Common myeloid progenitor, CD34-positive (primary cell): Measurements from ENCODE around the gene ANAPC4.
"Not testable (repeated sequence)": the region's sequence is repeated elsewhere in the genome, so short reads cannot be mapped to it uniquely, and the experiment has no call there.

Experiments used
- CTCF ChIA-PET: fragments of 350-600 bp; sonication (Branson Sonifier 250); formaldehyde crosslinking; loops from one replicate; lab custom pipeline; 2021; ENCODE audit warnings: antibody characterized with exemption; lab: Charles Lee
- POLR2A ChIA-PET: fragments of 350-600 bp; sonication (Branson Sonifier 250); formaldehyde crosslinking; loops from one replicate; lab custom pipeline; 2021; ENCODE audit warnings: antibody characterized with exemption; lab: Charles Lee
- DNase-seq, 3 donors: peaks; one replicate each; pipeline versions ENCODE4 v3.0.0 to v3.0.0-alpha.2; 2013
- H3K27ac ChIP-seq, 2 experiments: 1 replicate in 1 of 2; 2 replicates in 1 of 2; pipeline ENCODE4 v1.7.0; 2013; ENCODE audit warnings: inconsistent platforms in 2 of 2, low read length in 2 of 2, mild to moderate bottlenecking in 2 of 2, low read depth in 1 of 2, moderate library complexity in 1 of 2; ENCODE audit not compliant: severe bottlenecking in 2 of 2, insufficient read depth in 1 of 2, poor library complexity in 1 of 2
- H3K27me3 ChIP-seq, 5 experiments: replicated peaks in 2 of 5; 1 replicate in 3 of 5; 2 replicates in 2 of 5; pipeline versions ENCODE4 v1.6.1 to v1.7.0; 2013; ENCODE audit warnings: low read length in 4 of 5, mild to moderate bottlenecking in 2 of 5, moderate library complexity in 2 of 5, inconsistent platforms in 1 of 5; ENCODE audit not compliant: insufficient read depth in 5 of 5, control insufficient read depth in 4 of 5
- H3K36me3 ChIP-seq, 4 experiments: 1 replicate in 2 of 4; 2 replicates in 2 of 4; pipeline versions ENCODE4 v1.6.1 to v1.7.0; 2013; ENCODE audit warnings: low read length in 3 of 4, control low read depth in 1 of 4, mild to moderate bottlenecking in 1 of 4; ENCODE audit not compliant: control insufficient read depth in 4 of 4, insufficient read depth in 4 of 4
- H3K4me1 ChIP-seq, 4 experiments: 1 replicate in 3 of 4; 2 replicates in 1 of 4; pipeline versions ENCODE4 v1.6.1 to v1.7.1; 2013; ENCODE audit warnings: low read length in 3 of 4, mild to moderate bottlenecking in 3 of 4, control low read depth in 1 of 4, inconsistent platforms in 1 of 4, moderate library complexity in 1 of 4; ENCODE audit not compliant: control insufficient read depth in 4 of 4, insufficient read depth in 4 of 4; ENCODE audit errors: control extremely low read depth in 1 of 4
- H3K4me3 ChIP-seq, 7 experiments: 1 replicate in 4 of 7; 2 replicates in 3 of 7; pipeline versions ENCODE4 v1.5.1 to v1.7.0; 2013; ENCODE audit warnings: mild to moderate bottlenecking in 7 of 7, low read length in 6 of 7, moderate library complexity in 6 of 7, inconsistent platforms in 2 of 7, low read depth in 2 of 7, control low read depth in 1 of 7; ENCODE audit not compliant: insufficient read depth in 4 of 7, control insufficient read depth in 1 of 7; ENCODE audit errors: extremely low read depth in 1 of 7
- H3K9me3 ChIP-seq, 5 experiments: 1 replicate in 4 of 5; 2 replicates in 1 of 5; pipeline versions ENCODE4 v1.6.1 to v1.7.1; 2013; ENCODE audit warnings: low read length in 4 of 5, mild to moderate bottlenecking in 2 of 5, inconsistent platforms in 1 of 5, low read depth in 1 of 5, moderate library complexity in 1 of 5; ENCODE audit not compliant: control insufficient read depth in 4 of 5, insufficient read depth in 2 of 5; ENCODE audit errors: control extremely low read depth in 1 of 5
- WGBS: methylation state at CpG from one replicate; pipeline ENCODE4 v1.1.5; 2013; ENCODE audit not compliant: insufficient coverage; 5-methylcytosine and 5-hydroxymethylcytosine counted together

ANAPC4 gene

GRCh38 chr4:25372549-25372948 is 4.5 kb upstream of the ANAPC4 start:
- CTCF ChIA-PET: interaction anchor here (1.6 kb wide), 1 partner anchor 15 kb away, joined by 4 read pairs; no protein-coding TSS in a partner anchor
- H3K27ac ChIP-seq, H3K27me3 ChIP-seq, H3K9me3 ChIP-seq, POLR2A ChIA-PET, DNase-seq, H3K4me3 ChIP-seq: not testable (repeated sequence)
- Histone ChIP-seq H3K36me3 (peaks cover 4 to 19% (median 10%) of the 10 kb centered on the region in 4 experiments), H3K4me1 (peaks cover under 1 to 15% (median 11%) of the 10 kb centered on the region in 4 experiments)
- 94% methylated on average over 6 of the region's 9 CpGs for WGBS

DNA sequence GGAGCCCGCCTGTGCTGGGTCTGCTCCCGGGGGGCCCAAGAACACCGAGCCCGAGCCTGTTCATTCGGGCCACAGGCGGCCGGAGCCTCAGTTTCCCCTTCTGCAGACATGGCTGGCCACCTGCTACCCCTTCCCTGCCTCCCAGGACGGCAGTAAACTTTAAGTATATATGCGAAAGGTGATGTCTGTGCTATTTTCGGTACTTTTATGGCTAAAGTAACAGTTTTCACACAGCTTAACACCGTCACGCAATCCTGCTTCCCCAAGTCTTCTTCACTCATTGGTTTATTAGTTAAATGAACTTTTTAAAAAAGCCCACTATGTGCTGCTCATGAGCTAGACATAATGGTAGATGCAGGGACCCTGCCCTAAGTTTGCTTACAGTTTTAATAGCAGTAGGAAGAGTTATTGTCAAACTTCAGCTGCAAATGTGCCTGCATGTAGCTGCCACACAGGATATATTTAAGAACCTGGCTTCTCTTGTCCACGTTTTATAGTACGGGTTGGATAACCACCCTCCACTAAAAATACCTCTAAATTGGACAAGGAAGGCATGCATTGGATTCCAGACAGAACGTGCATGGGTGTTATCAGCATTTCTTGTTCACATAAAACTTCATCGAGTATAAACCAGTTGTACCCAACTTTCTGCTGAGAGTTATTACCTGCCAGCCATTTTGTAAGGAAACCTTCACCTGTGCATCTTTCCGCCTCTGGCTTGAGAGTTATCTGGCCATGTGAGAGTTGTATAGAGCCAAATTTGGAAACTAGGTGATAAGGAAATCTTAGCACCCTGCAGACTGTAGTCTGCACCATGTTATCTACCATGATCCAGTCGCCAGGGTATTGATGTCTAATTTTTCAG is 741 bp downstream of the ANAPC4 start:
- Histone ChIP-seq H3K36me3 (peaks cover 0 to 21% (median 12%) of the 10 kb centered on the region in 4 experiments), H3K27ac (peak overlapping the region; percentile 9 to 80), H3K27me3 (no peaks in the 10 kb centered on the region), H3K4me3 (peak overlapping the region; percentile 90 to 99 (median 96)), H3K4me1 (peaks cover 6 to 27% (median 20%) of the 10 kb centered on the region in 4 experiments), H3K9me3 (no peaks in the 10 kb centered on the region)
- ChIA-PET POLR2A (no interaction called here), CTCF (interaction anchor here (0.8 to 2.7 kb wide), 5 partner anchors 10 to 223 kb away, joined by 3 to 12 read pairs (median 4); no protein-coding TSS in a partner anchor)
- 22% methylated on average over 15 of the region's 18 CpGs for WGBS
- DNase-seq: peak in 2 of 3 donors; percentile 22 to 39

DNA sequence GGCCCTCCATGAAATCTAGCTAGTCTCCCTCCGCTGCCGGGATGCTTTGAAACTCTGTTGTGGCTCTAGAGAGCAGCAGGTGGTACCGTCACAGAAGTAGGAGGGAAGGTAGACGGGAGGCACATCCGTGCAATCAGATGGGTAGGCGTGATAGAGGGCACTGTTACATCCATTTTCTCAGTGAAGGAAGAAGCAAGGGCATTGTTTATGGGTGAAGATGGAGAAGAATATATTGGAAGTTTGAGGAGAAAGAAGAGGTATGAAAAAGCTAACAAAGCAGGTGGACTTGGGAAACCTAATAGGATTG is 1.3 kb downstream of the ANAPC4 start:
- Histone ChIP-seq H3K36me3 (peaks cover 0 to 21% (median 15%) of the 10 kb centered on the region in 4 experiments), H3K27me3 (no peaks in the 10 kb centered on the region), H3K4me1 (peaks cover 6 to 27% (median 20%) of the 10 kb centered on the region in 4 experiments), H3K9me3 (no peaks in the 10 kb centered on the region), H3K4me3 (peak overlapping the region in 4 of 7 experiments; percentile 94 to 99 (median 97)), H3K27ac (no peak overlapping the region)
- WGBS: 100% methylated on average over 6 of the region's 6 CpGs
- ChIA-PET POLR2A (no interaction called here), CTCF (interaction anchor here (1.1 to 2.7 kb wide), 3 partner anchors 11 to 67 kb away, joined by 4 to 12 read pairs (median 4); no protein-coding TSS in a partner anchor)
- DNase-seq: no peak

- WGBS: 100% methylated on average over 2 of the region's 2 CpGs
- no peaks in the 10 kb centered on the region for H3K9me3 ChIP-seq
- CTCF ChIA-PET: interaction anchor here (1.4 kb wide), 1 partner anchor 60 kb away, joined by 3 read pairs; no protein-coding TSS in a partner anchor
- peaks cover 6 to 27% (median 20%) of the 10 kb centered on the region in 4 experiments for H3K4me1 ChIP-seq
- H3K27me3 ChIP-seq: no peaks in the 10 kb centered on the region
- no peak overlapping the region for H3K4me3 ChIP-seq
- DNase-seq: no peak
- POLR2A ChIA-PET: no interaction called here
- peaks cover 0 to 31% (median 23%) of the 10 kb centered on the region in 4 experiments for H3K36me3 ChIP-seq
- no peak overlapping the region for H3K27ac ChIP-seq
These were observed 2.5 kb downstream of the ANAPC4 start for GRCh38 chr4:25379591-25379990.

- POLR2A ChIA-PET: interaction anchor here (0.6 kb wide), 1 partner anchor 19 kb away, joined by 4 read pairs; no protein-coding TSS in a partner anchor
- Histone ChIP-seq H3K27ac (no peak overlapping the region), H3K36me3 (peaks cover 2 to 44% (median 28%) of the 10 kb centered on the region in 4 experiments), H3K9me3 (no peaks in the 10 kb centered on the region), H3K4me3 (no peak overlapping the region), H3K4me1 (peaks cover 0 to 2% (median 1%) of the 10 kb centered on the region in 4 experiments), H3K27me3 (no peaks in the 10 kb centered on the region)
- CTCF ChIA-PET: no interaction called here
- no peak for DNase-seq
- no CpG with 5 or more reads among the region's 2 CpGs for WGBS
These were observed 6.6 kb downstream of the ANAPC4 start for GRCh38 chr4:25383647-25384046.

DNA sequence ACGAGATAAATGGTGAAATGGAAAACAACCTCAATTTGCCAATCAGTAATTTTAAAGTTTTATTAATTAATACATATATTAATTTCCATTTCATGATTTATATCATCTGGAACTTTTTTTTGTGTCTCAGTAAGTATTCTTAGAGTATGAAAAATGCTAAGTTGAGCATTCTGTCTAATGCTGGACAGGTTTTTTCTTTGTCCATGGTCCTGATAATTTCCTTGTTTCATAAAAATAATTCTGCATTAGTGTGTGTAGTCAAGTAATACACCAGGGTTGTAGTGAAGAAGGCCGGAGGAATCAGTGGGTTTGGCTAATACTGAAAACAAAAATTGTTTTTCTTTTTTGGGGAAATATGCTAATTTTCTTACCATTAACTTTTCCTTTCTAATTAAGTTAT is 9.9 kb downstream of the ANAPC4 start:
- H3K27me3 ChIP-seq: no peaks in the 10 kb centered on the region
- peaks cover 9 to 53% (median 28%) of the 10 kb centered on the region in 4 experiments for H3K36me3 ChIP-seq
- POLR2A ChIA-PET: no interaction called here
- WGBS: no CpG with 5 or more reads among the region's 2 CpGs
- no peak overlapping the region for H3K27ac ChIP-seq
- H3K4me1 ChIP-seq: no peaks in the 10 kb centered on the region
- no peak for DNase-seq
- H3K4me3 ChIP-seq: no peak overlapping the region
- CTCF ChIA-PET: no interaction called here
- H3K9me3 ChIP-seq: no peaks in the 10 kb centered on the region

DNA sequence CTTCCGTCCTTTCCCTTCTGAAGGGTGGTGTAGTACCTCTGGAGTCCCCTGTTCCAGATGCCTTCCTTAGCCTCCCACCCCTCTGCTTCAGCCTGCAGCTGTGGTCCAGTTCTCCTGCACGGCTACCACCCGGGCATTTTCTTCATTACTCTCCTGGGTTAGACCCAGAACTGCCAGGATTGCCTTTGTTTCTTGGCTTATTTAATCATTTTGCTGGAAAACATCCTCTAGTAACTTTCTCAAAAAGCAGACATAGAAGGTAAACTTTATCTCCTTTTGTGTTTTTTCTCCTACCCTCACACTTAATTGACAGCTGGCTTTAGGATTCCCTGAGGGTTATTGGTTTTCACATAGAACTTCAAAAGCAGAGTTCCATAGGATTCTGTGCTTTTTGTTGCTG is 20.2 kb downstream of the ANAPC4 start:
- no peaks in the 10 kb centered on the region for H3K4me1 ChIP-seq
- no peak overlapping the region for H3K27ac ChIP-seq
- 93% methylated on average over 3 of the region's 3 CpGs for WGBS
- no peaks in the 10 kb centered on the region for H3K27me3 ChIP-seq
- ChIA-PET CTCF (no interaction called here), POLR2A (no interaction called here)
- peak overlapping the region in 1 of 7 experiments; percentile 6 for H3K4me3 ChIP-seq
- peaks cover 0 to 8% (median 5%) of the 10 kb centered on the region in 5 experiments for H3K9me3 ChIP-seq
- DNase-seq: no peak
- H3K36me3 ChIP-seq: peaks cover 31 to 87% (median 67%) of the 10 kb centered on the region in 4 experiments
